ENCODE data around the gene PNPLA5. TPM values are rescaled to one million over a fixed set of nuclear protein-coding genes. Genes with fewer than 3 reads are reported as not detected.
A peak's percentile ranks its signal among the peaks of the same experiment; 100 is the strongest.

Gene PNPLA5
- total RNA-seq, 1 experiment from 2014 or later: not detected

- Histone ChIP-seq H3K4me3 (ENCODE audit: low read depth in 2 of 2, low read length in 2 of 2) (peak within 1 kb of the TSS; percentile 57), H3K9me3 (ENCODE audit: control insufficient read depth, insufficient read depth, low read depth, low read length) (no peaks in the 10 kb centered on the region), H3K36me3 (ENCODE audit: control insufficient read depth, insufficient read depth, low read length) (no peaks in the 10 kb centered on the region; the same call in 1 of the 2 replicates), H3K4me1 (ENCODE audit: control insufficient read depth, insufficient read depth, low read length) (peaks cover 17% of the 10 kb centered on the region), H3K27me3 (ENCODE audit: control insufficient read depth, insufficient read depth, low read length) (no peaks in the 10 kb centered on the region), H3K27ac (ENCODE audit: low read length) (peak within 1 kb of the TSS; percentile 75)
- in situ Hi-C loops (cut with HindIII; ENCODE audit: low pct_unique_long_range_greater_than_20kb, low sequenced_read_pairs) (no loop called here), intact Hi-C loops (cut with micrococcal nuclease; ENCODE audit: unreplicated experiment) (no loop called here)
- no TSS peak for BruUV-seq (replicated peaks)
- ATAC-seq: peak; percentile 89
- ChIA-PET CTCF (interaction anchor here (1.0 kb wide), 1 partner anchor 22 kb away, joined by 5 read pairs; no protein-coding TSS in a partner anchor), POLR2A (no interaction called here)
- DNase-seq (ENCODE audit: low read depth, low spot score): no peak
- no peak; the same call in 1 of the 2 replicates for TF ChIP-seq CTCF (IDR thresholded peaks at IDR 0.05)
- TF ChIP-seq TCF7L2 (IDR thresholded peaks at IDR 0.05; ENCODE audit: low read depth, low read length): no peak
- TF ChIP-seq POLR2AphosphoS5 (IDR thresholded peaks at IDR 0.05; ENCODE audit: low read depth, low read length): no peak
- TF ChIP-seq, protein P1, sequence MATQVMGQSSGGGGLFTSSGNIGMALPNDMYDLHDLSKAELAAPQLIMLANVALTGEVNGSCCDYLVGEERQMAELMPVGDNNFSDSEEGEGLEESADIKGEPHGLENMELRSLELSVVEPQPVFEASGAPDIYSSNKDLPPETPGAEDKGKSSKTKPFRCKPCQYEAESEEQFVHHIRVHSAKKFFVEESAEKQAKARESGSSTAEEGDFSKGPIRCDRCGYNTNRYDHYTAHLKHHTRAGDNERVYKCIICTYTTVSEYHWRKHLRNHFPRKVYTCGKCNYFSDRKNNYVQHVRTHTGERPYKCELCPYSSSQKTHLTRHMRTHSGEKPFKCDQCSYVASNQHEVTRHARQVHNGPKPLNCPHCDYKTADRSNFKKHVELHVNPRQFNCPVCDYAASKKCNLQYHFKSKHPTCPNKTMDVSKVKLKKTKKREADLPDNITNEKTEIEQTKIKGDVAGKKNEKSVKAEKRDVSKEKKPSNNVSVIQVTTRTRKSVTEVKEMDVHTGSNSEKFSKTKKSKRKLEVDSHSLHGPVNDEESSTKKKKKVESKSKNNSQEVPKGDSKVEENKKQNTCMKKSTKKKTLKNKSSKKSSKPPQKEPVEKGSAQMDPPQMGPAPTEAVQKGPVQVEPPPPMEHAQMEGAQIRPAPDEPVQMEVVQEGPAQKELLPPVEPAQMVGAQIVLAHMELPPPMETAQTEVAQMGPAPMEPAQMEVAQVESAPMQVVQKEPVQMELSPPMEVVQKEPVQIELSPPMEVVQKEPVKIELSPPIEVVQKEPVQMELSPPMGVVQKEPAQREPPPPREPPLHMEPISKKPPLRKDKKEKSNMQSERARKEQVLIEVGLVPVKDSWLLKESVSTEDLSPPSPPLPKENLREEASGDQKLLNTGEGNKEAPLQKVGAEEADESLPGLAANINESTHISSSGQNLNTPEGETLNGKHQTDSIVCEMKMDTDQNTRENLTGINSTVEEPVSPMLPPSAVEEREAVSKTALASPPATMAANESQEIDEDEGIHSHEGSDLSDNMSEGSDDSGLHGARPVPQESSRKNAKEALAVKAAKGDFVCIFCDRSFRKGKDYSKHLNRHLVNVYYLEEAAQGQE (IDR thresholded peaks at IDR 0.05; ENCODE audit: insufficient read depth in 1 of 2, low read depth in 2 of 2, low read length in 1 of 2): no peak
- TF ChIP-seq SIN3A (IDR thresholded peaks at IDR 0.05; ENCODE audit: borderline replicate concordance, insufficient read depth, low read depth, low read length): no peak
Measured at GRCh38 chr22:43923631-43924464, 32.0 kb upstream of the PNPLA5 start, which contains the start of gene PNPLA3. Gene PNPLA3, plus strand, starts transcription at chr22:43923805. Its CDS starts 107 bp downstream, at chr22:43923912.

DNA sequence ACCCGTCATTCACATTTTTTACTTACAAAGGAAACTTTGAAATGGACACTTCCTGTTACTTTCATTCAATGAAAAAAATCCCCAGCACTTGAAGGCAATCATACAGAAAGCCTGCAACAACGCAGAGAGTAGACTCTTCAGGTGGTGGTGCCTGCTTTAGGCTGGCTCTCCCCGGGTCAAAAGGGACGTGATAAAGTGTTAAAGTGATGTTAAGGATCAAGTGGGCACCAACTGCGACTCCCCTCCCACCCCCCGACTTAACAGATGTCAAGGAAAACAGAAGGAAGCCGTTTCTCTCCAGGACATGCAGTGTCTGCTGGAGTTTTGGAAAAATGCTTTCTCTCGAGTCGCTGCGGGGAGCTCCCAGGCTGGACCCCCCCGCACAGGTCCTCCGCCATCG, 31.4 kb upstream of the PNPLA5 start:
- Histone ChIP-seq H3K4me3 (ENCODE audit: low read depth in 2 of 2, low read length in 2 of 2) (peak overlapping the region; percentile 30 to 42), H3K27ac (ENCODE audit: low read length) (peak overlapping the region; percentile 75; the same call in 1 of the 2 replicates), H3K27me3 (ENCODE audit: control insufficient read depth, insufficient read depth, low read length) (no peaks in the 10 kb centered on the region), H3K4me1 (ENCODE audit: control insufficient read depth, insufficient read depth, low read length) (peaks cover 17% of the 10 kb centered on the region), H3K9me3 (ENCODE audit: control insufficient read depth, insufficient read depth, low read depth, low read length) (no peaks in the 10 kb centered on the region), H3K36me3 (ENCODE audit: control insufficient read depth, insufficient read depth, low read length) (no peaks in the 10 kb centered on the region; the same call in 1 of the 2 replicates)
- ChIA-PET POLR2A (no interaction called here), CTCF (interaction anchor here (1.0 kb wide), 1 partner anchor 23 kb away, joined by 5 read pairs; no protein-coding TSS in a partner anchor)
- intact Hi-C loops (cut with micrococcal nuclease; ENCODE audit: unreplicated experiment) (no loop called here), in situ Hi-C loops (cut with HindIII; ENCODE audit: low pct_unique_long_range_greater_than_20kb, low sequenced_read_pairs) (no loop called here)
- no TSS peak for BruUV-seq (replicated peaks)
- no peak for TF ChIP-seq SIN3A (IDR thresholded peaks at IDR 0.05; ENCODE audit: borderline replicate concordance, insufficient read depth, low read depth, low read length)
- DNase-seq (ENCODE audit: low read depth, low spot score) (no peak), ATAC-seq (peak; percentile 3; the same call in 1 of the 2 replicates)

Data from Panc1 (cell line).